Prostate gland (tissue), 2 donors: ENCODE data around the gene ROCK1. TPM values are rescaled to one million over a fixed set of nuclear protein-coding genes. Genes with fewer than 3 reads are reported as not detected.
A peak's percentile ranks its signal among the peaks of the same experiment; 100 is the strongest.

Experiments used
- DNase-seq: peaks from one replicate; pipeline ENCODE4 v3.0.0-alpha.2; 2019; ENCODE audit warnings: low spot score
- H3K27ac ChIP-seq, 2 donors: fragments of 200-600 bp; sonication (generic); 2 replicates each; pipeline ENCODE4 v1.5.1; 2017 to 2019
- H3K27me3 ChIP-seq: fragments of 200-600 bp; sonication (generic); replicated peaks from 2 replicates; pipeline ENCODE4 v1.5.1; 2019; ENCODE audit not compliant: insufficient read depth
- H3K36me3 ChIP-seq, 2 donors: fragments of 200-600 bp; sonication (generic); 1 replicate in 1 of 2; 2 replicates in 1 of 2; pipeline versions ENCODE4 v1.5.1 to v1.8.1; 2017 to 2019
- H3K4me1 ChIP-seq: fragments of 200-600 bp; sonication (generic); replicated peaks from 2 replicates; pipeline ENCODE4 v1.5.1; 2019
- H3K4me3 ChIP-seq, 2 donors: fragments of 200-600 bp; sonication (generic); 2 replicates each; pipeline ENCODE4 v1.5.1; 2017 to 2019
- H3K9me3 ChIP-seq: fragments of 200-600 bp; sonication (generic); 2 replicates; pipeline ENCODE4 v1.5.1; 2017
- POLR2A ChIP-seq: fragments of 450-650 bp; IDR thresholded peaks from one replicate; pipeline ENCODE4 v1.6.1; 2016; ENCODE audit warnings: antibody characterized with exemption, mild to moderate bottlenecking
- POLR2AphosphoS5 ChIP-seq: sonication (generic); formaldehyde crosslinking; IDR thresholded peaks from one replicate; pipeline ENCODE4 v1.6.1; 2017; ENCODE audit warnings: antibody characterized with exemption
- WGBS: methylation state at CpG from one replicate; pipeline ENCODE4 v1.1.5; 2018; 5-methylcytosine and 5-hydroxymethylcytosine counted together
- intact Hi-C: fragments of 100-400 bp; cut with DNase I; formaldehyde crosslinking; loops from one replicate; pipeline ENCODE4 v1.14.2; 2022
- total RNA-seq, 2 donors: library from RNA; depleted of rRNA; stranded (reverse); fragments of >200 nt; gene quantifications; one replicate each; pipeline ENCODE4 v1.1.0, GENCODE V29; 2016
- TF ChIP-seq, protein P1 (sequence below), 4 experiments: fragments of 200-600 bp in 2 of 4; fragments of 450-650 bp in 2 of 4; sonication (generic) in 2 of 4; IDR thresholded peaks; 1 replicate in 3 of 4; 2 replicates in 1 of 4; pipeline ENCODE4 v1.5.1; 2016 to 2019; ENCODE audit warnings: antibody characterized with exemption in 4 of 4, mild to moderate bottlenecking in 2 of 4, moderate library complexity in 2 of 4

The ROCK1 gene
- total RNA-seq, result 10 to 100 TPM; 32.2 to 35.2 TPM

DNA sequence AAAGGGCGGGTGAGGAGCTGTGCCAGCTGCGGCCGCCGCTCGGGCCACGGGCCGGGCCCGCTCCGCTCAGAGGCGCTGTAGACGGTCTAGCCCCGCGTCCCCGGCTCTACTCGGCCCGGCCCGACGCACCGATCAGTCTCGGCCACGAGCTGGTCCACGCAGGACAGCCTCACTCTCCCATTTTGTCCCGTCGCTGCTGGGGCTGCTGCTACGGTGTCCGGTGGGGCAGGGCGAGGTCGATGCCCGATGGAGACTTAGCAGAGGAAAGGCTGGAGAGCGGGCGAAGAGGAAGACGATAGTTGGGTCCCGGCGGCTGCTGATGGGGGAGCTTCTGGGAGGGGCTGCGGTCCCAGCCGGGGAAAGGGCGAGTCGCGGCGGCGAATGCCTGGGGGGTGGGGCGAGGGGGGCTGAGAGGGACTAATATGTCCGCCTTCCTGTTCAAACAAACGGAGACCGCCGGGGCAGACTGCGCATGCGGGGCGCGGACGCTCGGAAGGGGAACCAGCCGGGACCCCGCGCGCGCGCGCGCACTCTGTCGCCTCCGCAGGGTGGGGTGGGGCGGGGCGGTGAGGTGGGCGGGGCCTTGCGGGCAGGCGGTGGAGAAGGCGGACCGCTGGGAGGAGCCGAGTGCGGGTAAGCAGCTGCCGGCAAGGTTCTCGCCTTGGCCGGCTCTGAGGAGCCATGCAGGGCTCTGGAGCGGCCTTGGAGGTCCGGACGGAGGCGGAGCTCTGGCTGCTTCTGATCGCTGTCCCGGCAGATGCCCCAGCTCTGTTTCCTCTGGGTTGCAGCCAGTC, at the start of gene ROCK1:
Gene ROCK1 (minus strand): TSS at position 468 of the 794 bp plus-strand sequence. CDS start 903 bp downstream, outside the sequence.
- Histone ChIP-seq H3K36me3 (no peaks in the 10 kb centered on the region), H3K9me3 (no peaks in the 10 kb centered on the region), H3K4me3 (peak within 1 kb of the TSS; percentile 88 to 98), H3K4me1 (no peaks in the 10 kb centered on the region), H3K27me3 (no peaks in the 10 kb centered on the region), H3K27ac (peak within 1 kb of the TSS; percentile 97 to 99)
- TF ChIP-seq, protein P1, sequence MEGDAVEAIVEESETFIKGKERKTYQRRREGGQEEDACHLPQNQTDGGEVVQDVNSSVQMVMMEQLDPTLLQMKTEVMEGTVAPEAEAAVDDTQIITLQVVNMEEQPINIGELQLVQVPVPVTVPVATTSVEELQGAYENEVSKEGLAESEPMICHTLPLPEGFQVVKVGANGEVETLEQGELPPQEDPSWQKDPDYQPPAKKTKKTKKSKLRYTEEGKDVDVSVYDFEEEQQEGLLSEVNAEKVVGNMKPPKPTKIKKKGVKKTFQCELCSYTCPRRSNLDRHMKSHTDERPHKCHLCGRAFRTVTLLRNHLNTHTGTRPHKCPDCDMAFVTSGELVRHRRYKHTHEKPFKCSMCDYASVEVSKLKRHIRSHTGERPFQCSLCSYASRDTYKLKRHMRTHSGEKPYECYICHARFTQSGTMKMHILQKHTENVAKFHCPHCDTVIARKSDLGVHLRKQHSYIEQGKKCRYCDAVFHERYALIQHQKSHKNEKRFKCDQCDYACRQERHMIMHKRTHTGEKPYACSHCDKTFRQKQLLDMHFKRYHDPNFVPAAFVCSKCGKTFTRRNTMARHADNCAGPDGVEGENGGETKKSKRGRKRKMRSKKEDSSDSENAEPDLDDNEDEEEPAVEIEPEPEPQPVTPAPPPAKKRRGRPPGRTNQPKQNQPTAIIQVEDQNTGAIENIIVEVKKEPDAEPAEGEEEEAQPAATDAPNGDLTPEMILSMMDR (IDR thresholded peaks at IDR 0.05), result peak in 1 of 4 experiments; percentile 18
- TF ChIP-seq POLR2A, result peak; percentile 74
- peak; percentile 55 for TF ChIP-seq POLR2AphosphoS5
- DNase-seq, result peak; percentile 96
- under 1% methylated on average over 58 of the region's 80 CpGs for WGBS
- intact Hi-C loops, result loop anchor here (10.0 kb wide), 1 partner anchor 137 kb away; no protein-coding TSS in a partner anchor

GRCh38 chr18:21155443-21155842, 43.8 kb upstream of the ROCK1 start:
- Histone ChIP-seq H3K4me1 (no peaks in the 10 kb centered on the region), H3K9me3 (no peaks in the 10 kb centered on the region), H3K36me3 (no peaks in the 10 kb centered on the region), H3K27me3 (no peaks in the 10 kb centered on the region), H3K27ac (no peak overlapping the region), H3K4me3 (no peak overlapping the region)
- TF ChIP-seq POLR2A (no peak), POLR2AphosphoS5 (no peak)
- TF ChIP-seq, protein P1 (IDR thresholded peaks at IDR 0.05), result no peak
- intact Hi-C loops, result no loop called here
- no peak for DNase-seq
- whole genome bisulfite sequencing, result 83% methylated on average over 1 of the region's 1 CpG

GRCh38 chr18:21146016-21146415, 34.4 kb upstream of the ROCK1 start:
- TF ChIP-seq, protein P1 (IDR thresholded peaks at IDR 0.05), result no peak
- TF ChIP-seq POLR2AphosphoS5 (no peak), POLR2A (no peak)
- H3K27ac ChIP-seq, result no peak overlapping the region
- no peak for DNase-seq
- no peaks in the 10 kb centered on the region for H3K36me3 ChIP-seq
- no peaks in the 10 kb centered on the region for H3K27me3 ChIP-seq
- no peak overlapping the region for H3K4me3 ChIP-seq
- intact Hi-C loops, result no loop called here
- no peaks in the 10 kb centered on the region for H3K9me3 ChIP-seq
- no peaks in the 10 kb centered on the region for H3K4me1 ChIP-seq

DNA sequence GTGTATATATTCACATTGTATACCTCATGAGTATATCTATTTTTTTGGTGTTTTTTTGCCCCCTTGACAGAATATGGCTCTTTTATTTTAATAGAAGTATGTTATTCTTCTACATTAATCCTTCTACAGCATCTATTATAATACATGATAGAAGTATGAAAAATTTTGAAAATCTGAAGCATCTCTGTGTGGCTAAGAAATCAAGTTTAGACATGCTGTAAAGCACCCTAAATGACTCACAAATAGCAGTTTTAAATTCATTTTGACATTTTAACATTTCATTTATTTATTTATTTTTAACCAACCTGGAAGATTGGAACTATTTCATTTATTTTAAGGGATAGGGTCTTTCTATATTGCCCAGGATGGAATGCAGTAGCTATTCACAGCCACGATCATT, 33.8 kb upstream of the ROCK1 start:
- Histone ChIP-seq H3K4me3 (no peak overlapping the region), H3K36me3 (no peaks in the 10 kb centered on the region), H3K27me3 (no peaks in the 10 kb centered on the region), H3K4me1 (no peaks in the 10 kb centered on the region), H3K27ac (no peak overlapping the region), H3K9me3 (no peaks in the 10 kb centered on the region)
- intact Hi-C loops, result no loop called here
- TF ChIP-seq POLR2A (no peak), POLR2AphosphoS5 (no peak)
- TF ChIP-seq, protein P1 (IDR thresholded peaks at IDR 0.05), result no peak
- WGBS, result 81% methylated on average over 1 of the region's 1 CpG
- DNase-seq, result no peak
